ENCODE measurements around the gene AATK.

The AATK gene

GRCh38 chr17:81143717-81144422, 22.2 kb downstream of the AATK start:
- DNase-seq (ENCODE audit: low spot score) = no peak

GRCh38 chr17:81143200-81143527, 22.9 kb downstream of the AATK start:
- no peak for DNase-seq (ENCODE audit: low spot score)

DNA sequence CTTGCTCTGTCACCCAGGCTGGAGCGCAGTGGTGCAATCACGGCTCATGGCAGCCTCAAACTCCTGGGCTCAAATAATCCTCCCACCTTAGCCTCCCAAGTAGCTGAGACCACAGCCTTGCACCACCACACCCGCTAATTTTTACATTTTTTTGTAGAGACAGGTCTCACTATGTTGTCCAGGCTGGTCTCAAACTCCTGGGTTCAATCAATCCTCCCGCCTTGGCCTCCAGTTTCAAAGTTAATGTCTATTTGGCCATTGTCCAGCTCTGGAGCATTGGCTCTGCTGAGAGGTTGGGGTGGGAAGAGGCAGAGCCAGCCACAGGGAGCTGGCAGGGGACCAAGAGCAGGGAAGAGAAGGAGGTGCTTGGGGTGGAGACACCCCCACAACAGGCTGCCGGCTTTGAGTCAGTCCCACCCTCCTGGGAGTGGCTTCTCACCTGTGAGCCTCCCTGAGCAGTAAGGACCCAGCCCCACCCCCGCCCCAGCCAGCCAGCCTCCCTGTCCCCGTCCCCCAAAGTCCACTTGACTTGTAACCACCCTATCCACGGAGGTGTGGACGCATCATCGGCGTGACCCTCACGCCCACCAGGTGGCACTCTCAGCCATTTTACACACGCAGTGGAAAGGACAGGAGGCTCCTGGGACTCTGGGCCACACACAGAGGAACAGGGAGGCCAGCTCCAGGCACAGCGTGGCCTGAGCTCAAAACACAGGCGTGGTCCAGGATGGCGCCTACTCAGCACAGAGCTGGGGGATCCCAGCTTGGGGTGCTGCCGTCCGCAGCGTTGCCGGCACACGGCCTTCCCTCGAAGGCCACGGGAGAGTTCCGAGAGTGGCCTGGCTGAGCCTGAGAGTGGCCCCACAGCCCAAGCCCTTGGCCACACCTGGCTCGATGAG, 23.5 kb downstream of the AATK start:
- DNase-seq (ENCODE audit: low spot score) = peak; percentile 98

- DNase-seq (ENCODE audit: low spot score) = no peak
These were observed 25.3 kb downstream of the AATK start for GRCh38 chr17:81140695-81141094.

DNA sequence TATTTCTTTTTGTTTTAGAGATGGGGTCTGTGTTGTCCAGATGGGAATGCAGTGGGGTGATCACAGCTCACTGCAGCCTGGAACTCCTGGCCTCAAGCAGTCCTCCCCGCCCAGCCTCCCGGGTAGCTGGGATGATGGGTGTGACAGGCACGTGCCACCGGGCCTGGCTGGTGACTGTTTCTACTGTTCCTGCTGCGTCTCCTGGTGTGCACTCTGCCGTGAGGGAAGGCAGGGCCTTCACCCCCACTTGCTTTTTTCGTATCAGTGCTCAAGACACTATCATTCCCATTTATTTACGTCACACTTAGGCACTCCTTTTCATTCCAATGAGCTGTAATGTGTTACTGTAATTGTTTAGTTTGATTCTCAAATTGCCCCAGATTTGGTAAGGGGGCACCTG, 26.0 kb downstream of the AATK start:
- DNase-seq (ENCODE audit: low spot score) = no peak

DNA sequence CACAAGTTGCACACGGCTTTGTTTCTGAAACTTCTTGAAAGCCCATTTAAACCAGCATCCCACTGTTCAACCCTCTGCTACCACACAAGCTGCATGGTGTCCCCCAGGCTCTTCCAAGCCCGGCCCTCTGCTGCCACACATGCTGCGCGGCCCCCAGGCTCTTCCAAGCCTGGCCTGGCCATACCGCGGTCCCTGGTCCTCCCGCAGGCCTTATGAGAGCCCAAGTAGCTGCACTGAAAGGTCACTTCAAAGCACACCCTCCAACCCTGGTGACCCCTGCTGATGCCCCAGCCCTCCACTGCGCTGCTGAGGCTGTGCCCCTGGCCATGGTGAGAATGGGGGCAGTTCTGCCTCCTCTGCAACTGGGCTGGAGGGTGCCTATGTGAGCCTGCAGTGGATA, 26.6 kb downstream of the AATK start:
- no peak for DNase-seq (ENCODE audit: low spot score)

- DNase-seq (ENCODE audit: low spot score) = no peak
These were observed 27.5 kb downstream of the AATK start for GRCh38 chr17:81138500-81138899.

GRCh38 chr17:81138083-81138482, 27.9 kb downstream of the AATK start:
- DNase-seq (ENCODE audit: low spot score) = no peak

DNA sequence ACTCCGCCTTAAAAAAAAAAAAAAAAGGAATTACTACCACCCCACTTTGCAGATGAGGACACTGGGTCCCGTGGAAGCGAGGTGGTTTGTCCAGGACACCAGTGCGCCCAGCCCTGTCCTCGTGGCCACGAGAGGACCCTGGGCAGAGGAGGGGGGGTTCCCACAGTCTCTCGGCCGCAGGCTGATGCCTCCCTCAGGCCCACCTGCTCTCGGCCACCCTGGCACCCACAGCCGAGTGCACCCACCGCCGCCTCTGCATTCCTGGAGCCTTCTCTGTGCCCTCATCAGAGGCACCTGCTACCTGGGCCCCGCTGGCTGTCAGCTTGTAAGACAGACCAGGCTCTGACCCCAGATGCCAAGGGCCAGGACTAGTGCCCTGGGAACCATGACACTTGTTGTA, 28.8 kb downstream of the AATK start:
- DNase-seq (ENCODE audit: low spot score) = no peak

GRCh38 chr17:81136366-81136765, 29.7 kb downstream of the AATK start:
- DNase-seq (ENCODE audit: low spot score) = no peak

- DNase-seq (ENCODE audit: low spot score) = no peak
These were observed 30.3 kb downstream of the AATK start for GRCh38 chr17:81135505-81136278.

DNA sequence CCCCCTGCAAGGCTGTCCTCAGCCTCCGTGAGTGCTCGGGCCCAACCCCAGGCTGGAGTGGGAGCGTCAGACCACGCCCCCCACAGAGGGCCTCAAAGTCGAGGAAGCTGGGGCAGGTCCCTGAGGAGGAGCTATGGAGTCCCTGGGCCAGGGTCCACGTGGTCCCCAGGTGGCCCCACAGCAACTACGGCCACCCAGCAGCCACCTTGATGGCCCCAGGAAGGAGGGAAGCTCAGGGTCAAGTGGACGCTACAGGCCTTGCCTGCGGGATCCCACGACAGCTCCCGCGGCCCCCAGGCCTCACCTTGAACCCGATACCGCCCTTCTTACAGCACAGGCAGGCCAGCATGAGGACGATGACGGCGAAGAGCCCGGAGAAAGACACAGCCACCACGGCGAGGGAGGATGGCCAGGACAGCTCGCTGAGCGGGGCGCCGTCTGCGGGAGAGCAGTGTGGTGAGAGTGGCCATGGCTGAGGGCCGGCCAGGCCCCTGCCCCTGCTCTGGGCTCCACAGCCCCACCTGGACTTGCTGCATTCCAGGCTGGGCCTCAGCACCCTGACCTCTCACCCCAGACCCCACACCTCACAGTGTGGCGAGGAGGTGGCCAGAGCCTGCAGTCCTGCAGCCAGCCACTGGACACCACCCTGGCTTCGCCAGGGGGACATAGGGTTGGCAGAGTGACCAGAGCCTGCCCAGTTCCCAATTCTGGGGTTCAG, 31.8 kb downstream of the AATK start:
- DNase-seq (ENCODE audit: low spot score) = no peak

GRCh38 chr17:81132770-81133723, 33.0 kb downstream of the AATK start:
- no peak for DNase-seq (ENCODE audit: low spot score)

DNA sequence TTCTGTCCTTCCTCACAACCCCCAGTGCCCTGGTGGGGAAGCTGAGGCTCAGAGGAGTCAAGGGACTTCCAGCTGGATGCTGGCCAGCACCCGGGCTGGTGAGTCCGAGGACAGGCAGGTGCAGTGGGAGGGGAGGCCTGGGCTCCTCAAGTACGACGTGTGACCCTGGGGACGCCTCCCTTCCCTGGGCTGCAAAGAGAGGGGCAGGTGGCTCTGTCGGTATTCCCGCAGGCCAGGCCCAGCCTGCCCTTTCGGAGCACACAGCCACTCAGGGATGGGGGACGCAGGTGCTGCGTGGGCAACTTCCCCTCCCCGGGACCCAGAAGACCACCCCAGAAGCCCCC, 33.9 kb downstream of the AATK start:
- DNase-seq (ENCODE audit: low spot score) = no peak

- DNase-seq (ENCODE audit: low spot score) = no peak
These were observed 34.4 kb downstream of the AATK start for GRCh38 chr17:81131486-81132196.

- DNase-seq (ENCODE audit: low spot score) = no peak
These were observed 35.3 kb downstream of the AATK start for GRCh38 chr17:81130385-81131361.

- no peak for DNase-seq (ENCODE audit: low spot score)
These were observed 36.2 kb downstream of the AATK start for GRCh38 chr17:81129711-81130367.

DNA sequence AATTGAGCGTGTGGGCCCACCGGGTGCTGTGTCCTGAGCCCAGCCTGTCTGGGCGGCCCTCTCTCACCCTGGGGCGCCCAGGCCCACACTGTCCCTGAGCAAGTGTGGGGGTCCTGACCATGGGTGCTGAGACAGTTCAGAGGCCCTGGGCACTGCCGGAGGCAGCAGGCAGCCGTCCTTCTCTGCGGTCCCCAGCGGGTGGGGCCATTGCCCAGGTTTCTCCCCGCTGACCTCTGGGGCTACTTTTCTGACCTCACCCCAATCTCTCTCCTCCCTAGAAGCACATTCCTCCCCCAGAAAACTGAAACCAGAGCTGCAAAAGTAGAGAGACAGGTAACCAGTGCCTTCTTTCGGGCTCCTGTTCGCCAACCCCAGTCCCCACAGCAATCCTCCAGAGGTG, 36.7 kb downstream of the AATK start:
- no peak for DNase-seq (ENCODE audit: low spot score)

DNA sequence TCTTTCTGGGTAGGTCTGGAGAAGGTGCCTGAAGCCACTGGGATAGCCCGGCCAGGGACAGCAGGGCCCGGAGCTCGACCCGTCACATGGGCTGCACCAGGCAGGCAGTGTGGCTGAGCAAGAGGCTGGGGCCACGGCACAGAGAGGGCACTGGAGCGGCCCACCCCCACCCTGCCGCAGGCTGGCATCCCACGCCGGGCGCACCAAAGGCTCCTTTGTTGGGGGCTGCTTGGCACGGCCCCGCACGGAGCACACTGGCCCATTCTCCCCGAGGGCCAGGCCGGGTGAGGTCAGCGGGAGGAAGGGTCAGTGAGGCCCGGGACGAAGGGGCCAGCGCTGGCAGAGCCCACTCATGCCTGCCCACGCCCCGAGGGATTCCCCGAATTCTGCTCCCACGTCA, 37.2 kb downstream of the AATK start:
- DNase-seq (ENCODE audit: low spot score) = no peak
